Non-pigmented ciliary epithelial cell (primary cell): ENCODE results near the gene TESMIN.

ENCODE experiments used
- DNase-seq: peaks from one replicate; pipeline ENCODE4 v3.0.0-alpha.2; 2010; ENCODE audit warnings: low read depth

Gene TESMIN

GRCh38 chr11:68710409-68710808, 40.9 kb downstream of the TESMIN start:
- DNase-seq, result no peak

- no peak for DNase-seq
These were observed 42.3 kb downstream of the TESMIN start for GRCh38 chr11:68709062-68709461.

GRCh38 chr11:68707527-68707926, 43.8 kb downstream of the TESMIN start:
- no peak for DNase-seq

GRCh38 chr11:68704887-68705286, 46.4 kb downstream of the TESMIN start:
- no peak for DNase-seq

- no peak for DNase-seq
These were observed 52.3 kb downstream of the TESMIN start for GRCh38 chr11:68698993-68699392.

- no peak for DNase-seq
These were observed 55.8 kb downstream of the TESMIN start for GRCh38 chr11:68695531-68695930.

GRCh38 chr11:68694431-68695297, 56.7 kb downstream of the TESMIN start:
- DNase-seq, result no peak

- no peak for DNase-seq
These were observed 57.8 kb downstream of the TESMIN start for GRCh38 chr11:68693484-68693882.

- no peak for DNase-seq
These were observed 58.3 kb downstream of the TESMIN start for GRCh38 chr11:68692871-68693483.

- no peak for DNase-seq
These were observed 59.2 kb downstream of the TESMIN start for GRCh38 chr11:68692115-68692514.

GRCh38 chr11:68691402-68691784, 59.9 kb downstream of the TESMIN start:
- DNase-seq, result no peak

GRCh38 chr11:68690671-68691401, 60.5 kb downstream of the TESMIN start:
- DNase-seq, result no peak

- DNase-seq, result no peak
These were observed 61.3 kb downstream of the TESMIN start for GRCh38 chr11:68689737-68690625.

GRCh38 chr11:68688881-68689280, 62.4 kb downstream of the TESMIN start:
- DNase-seq, result no peak

GRCh38 chr11:68687986-68688385, 63.3 kb downstream of the TESMIN start:
- DNase-seq, result no peak

GRCh38 chr11:68687311-68687710, 64.0 kb downstream of the TESMIN start:
- DNase-seq, result no peak

- no peak for DNase-seq
These were observed 64.8 kb downstream of the TESMIN start for GRCh38 chr11:68686486-68686885.

GRCh38 chr11:68685656-68686380, 65.5 kb downstream of the TESMIN start:
- no peak for DNase-seq

- DNase-seq, result no peak
These were observed 66.6 kb downstream of the TESMIN start, which contains the start of gene GAL for GRCh38 chr11:68684385-68685356. Gene GAL, plus strand, starts transcription at chr11:68684544. Its CDS starts 380 bp downstream, at chr11:68684924.
